Midbrain (tissue), 1 donor: ENCODE measurements around the gene RPL5.

ENCODE experiments used
- DNase-seq: peaks from one replicate; lab custom pipeline; 2025; lab: John Stamatoyannopoulos, UW

Gene RPL5

GRCh38 chr1:92855236-92855635 is 23.4 kb downstream of the RPL5 start:
- no peak for DNase-seq

- DNase-seq = no peak
Observed at GRCh38 chr1:92857817-92858216, 26.0 kb downstream of the RPL5 start.

- peak; percentile 91 for DNase-seq
Observed at GRCh38 chr1:92858564-92859399, 26.9 kb downstream of the RPL5 start.

GRCh38 chr1:92859400-92860039 is 27.7 kb downstream of the RPL5 start:
- no peak for DNase-seq

GRCh38 chr1:92862605-92863004 is 30.8 kb downstream of the RPL5 start:
- no peak for DNase-seq

- DNase-seq = no peak
Observed at GRCh38 chr1:92864131-92864530, 32.3 kb downstream of the RPL5 start.

GRCh38 chr1:92870591-92870990 is 38.8 kb downstream of the RPL5 start:
- no peak for DNase-seq

- DNase-seq = peak; percentile 62
Observed at GRCh38 chr1:92872719-92873118, 40.9 kb downstream of the RPL5 start.

GRCh38 chr1:92874987-92875386 is 43.1 kb downstream of the RPL5 start:
- DNase-seq = no peak

- DNase-seq = peak; percentile 70
Observed at GRCh38 chr1:92876351-92876750, 44.5 kb downstream of the RPL5 start.

GRCh38 chr1:92877081-92877711 is 45.4 kb downstream of the RPL5 start:
- peak; percentile 76 for DNase-seq

GRCh38 chr1:92877792-92878191 is 46.0 kb downstream of the RPL5 start:
- DNase-seq = peak; percentile 56

GRCh38 chr1:92879316-92879968 is 47.6 kb downstream of the RPL5 start:
- no peak for DNase-seq

- DNase-seq = no peak
Observed at GRCh38 chr1:92881391-92881790, 49.6 kb downstream of the RPL5 start.

GRCh38 chr1:92882819-92883218 is 51.0 kb downstream of the RPL5 start:
- DNase-seq = no peak

- no peak for DNase-seq
Observed at GRCh38 chr1:92883297-92883696, 51.5 kb downstream of the RPL5 start.

- no peak for DNase-seq
Observed at GRCh38 chr1:92884195-92884594, 52.4 kb downstream of the RPL5 start.

- no peak for DNase-seq
Observed at GRCh38 chr1:92886886-92887419, 55.1 kb downstream of the RPL5 start.

- no peak for DNase-seq
Observed at GRCh38 chr1:92887465-92887864, 55.6 kb downstream of the RPL5 start.
